SK-N-SH treated with all-trans-retinoic acid at 6 μM for 48 hours (cell line): Measurements from ENCODE around the gene NTN3.

Experiments
- ATAC-seq: fragments of 200-7000 bp; cut with Tn5 transposase; 3 replicates; pipeline ENCODE4 v1.9.1; 2020; ENCODE audit warnings: mild to moderate bottlenecking, moderate library complexity
- ARNTL ChIP-seq: fragments of 450-650 bp; formaldehyde crosslinking; IDR thresholded peaks from 2 replicates; pipeline ENCODE4 v1.5.0; 2020; ENCODE audit warnings: low read depth, mild to moderate bottlenecking, moderate library complexity, borderline replicate concordance
- ESRRG ChIP-seq: fragments of 250-450 bp; sonication (Bioruptor Pico); IDR thresholded peaks from 2 replicates; pipeline ENCODE4 v1.6.1; 2021; ENCODE audit warnings: mild to moderate bottlenecking
- ISL1 ChIP-seq: fragments of 250-450 bp; sonication (Bioruptor Pico); IDR thresholded peaks from 2 replicates; pipeline ENCODE4 v2.1.2; 2022; ENCODE audit warnings: mild to moderate bottlenecking, moderate library complexity
- SNAI2 ChIP-seq: fragments of 250-450 bp; sonication (Bioruptor Pico); IDR thresholded peaks from 2 replicates; pipeline ENCODE4 v1.5.0; 2020; ENCODE audit warnings: mild to moderate bottlenecking, moderate library complexity
- TOX ChIP-seq: fragments of 250-450 bp; sonication (Bioruptor Pico); IDR thresholded peaks from 2 replicates; pipeline ENCODE4 v1.8.0; 2021; ENCODE audit warnings: mild to moderate bottlenecking, moderate library complexity, borderline replicate concordance
- ZFP3 ChIP-seq: fragments of 250-450 bp; sonication (Bioruptor Pico); IDR thresholded peaks from 2 replicates; pipeline ENCODE4 v1.5.0; 2020; ENCODE audit warnings: mild to moderate bottlenecking, moderate library complexity
- ZNF565 ChIP-seq: fragments of 450-650 bp; formaldehyde crosslinking; conservative IDR thresholded peaks from 2 replicates; pipeline ENCODE4 v1.5.0; 2020; ENCODE audit warnings: low read depth, mild to moderate bottlenecking, moderate library complexity
- ZNF70 ChIP-seq: fragments of 450-650 bp; formaldehyde crosslinking; IDR thresholded peaks from 2 replicates; pipeline ENCODE4 v1.5.0; 2020; ENCODE audit warnings: mild to moderate bottlenecking, moderate library complexity
- ZNF8 ChIP-seq: fragments of 450-650 bp; formaldehyde crosslinking; IDR thresholded peaks from 2 replicates; pipeline ENCODE4 v1.5.0; 2020; ENCODE audit warnings: mild to moderate bottlenecking, moderate library complexity
- TF ChIP-seq, protein P1 (sequence below): fragments of 250-450 bp; sonication (Bioruptor Pico); IDR thresholded peaks from 2 replicates; pipeline ENCODE4 v1.5.1; 2021; ENCODE audit warnings: mild to moderate bottlenecking, moderate library complexity
- TF ChIP-seq, protein P2 (sequence below): fragments of 250-450 bp; sonication (Bioruptor Pico); IDR thresholded peaks from 2 replicates; pipeline ENCODE4 v1.8.0; 2021; ENCODE audit warnings: low read depth, mild to moderate bottlenecking, moderate library complexity, borderline replicate concordance
- TF ChIP-seq, protein P3 (sequence below): fragments of 250-450 bp; sonication (Bioruptor Pico); IDR thresholded peaks from 2 replicates; pipeline ENCODE4 v1.5.1; 2020; ENCODE audit warnings: low read depth, mild to moderate bottlenecking, moderate library complexity
- TF ChIP-seq, protein P4 (sequence below): fragments of 250-450 bp; sonication (Bioruptor Pico); IDR thresholded peaks from 2 replicates; pipeline ENCODE4 v1.8.0; 2020; ENCODE audit warnings: mild to moderate bottlenecking, moderate library complexity, borderline replicate concordance
- TF ChIP-seq, protein P5 (sequence below): fragments of 250-450 bp; sonication (Bioruptor Pico); IDR thresholded peaks from 2 replicates; pipeline ENCODE4 v1.5.0; 2020; ENCODE audit warnings: mild to moderate bottlenecking, moderate library complexity

Gene NTN3

DNA sequence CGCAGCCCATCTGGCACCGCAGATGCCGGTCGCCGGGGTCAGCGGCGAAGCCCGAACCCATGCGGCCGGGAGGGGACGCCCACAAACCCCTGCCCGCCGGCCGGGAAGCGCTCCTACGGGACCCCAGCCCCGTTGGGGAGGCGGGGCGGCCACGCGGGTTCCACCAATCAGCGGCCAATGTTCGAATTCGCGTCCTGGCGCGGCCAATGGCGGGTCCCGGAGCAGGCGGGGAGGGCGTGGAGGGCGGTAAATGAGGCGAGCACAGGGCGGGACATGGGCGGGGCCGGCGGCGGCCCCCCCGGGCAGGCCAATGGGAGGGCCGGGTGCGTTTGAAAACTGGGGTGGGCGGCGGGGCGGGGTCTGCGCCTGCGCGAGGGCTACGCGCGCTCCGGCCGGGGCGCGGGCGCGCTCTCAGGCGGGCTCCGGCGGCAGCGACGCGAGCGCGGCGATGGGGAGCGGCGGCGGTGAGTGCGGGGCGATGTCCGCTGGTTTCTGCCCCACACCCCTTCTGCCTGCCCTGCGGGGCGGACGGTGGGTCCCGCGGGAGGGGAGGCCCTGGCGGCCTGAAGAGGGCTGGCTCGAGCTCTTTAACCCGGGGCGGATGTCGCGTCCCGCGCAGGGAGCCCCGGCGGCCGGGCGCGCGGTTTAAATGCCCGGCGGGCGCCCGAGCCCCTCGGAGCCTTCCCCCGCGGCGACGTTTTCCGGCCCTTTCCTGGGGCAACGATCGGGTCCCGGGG lies 41.9 kb upstream of the NTN3 start, which contains the start of gene CCNF:
Gene CCNF, plus strand, starts transcription at position 414 of the 737 bp plus-strand sequence. Its CDS starts 35 bp downstream, at position 449.
- ATAC-seq = peak; percentile 93
- TF ChIP-seq, protein P1, sequence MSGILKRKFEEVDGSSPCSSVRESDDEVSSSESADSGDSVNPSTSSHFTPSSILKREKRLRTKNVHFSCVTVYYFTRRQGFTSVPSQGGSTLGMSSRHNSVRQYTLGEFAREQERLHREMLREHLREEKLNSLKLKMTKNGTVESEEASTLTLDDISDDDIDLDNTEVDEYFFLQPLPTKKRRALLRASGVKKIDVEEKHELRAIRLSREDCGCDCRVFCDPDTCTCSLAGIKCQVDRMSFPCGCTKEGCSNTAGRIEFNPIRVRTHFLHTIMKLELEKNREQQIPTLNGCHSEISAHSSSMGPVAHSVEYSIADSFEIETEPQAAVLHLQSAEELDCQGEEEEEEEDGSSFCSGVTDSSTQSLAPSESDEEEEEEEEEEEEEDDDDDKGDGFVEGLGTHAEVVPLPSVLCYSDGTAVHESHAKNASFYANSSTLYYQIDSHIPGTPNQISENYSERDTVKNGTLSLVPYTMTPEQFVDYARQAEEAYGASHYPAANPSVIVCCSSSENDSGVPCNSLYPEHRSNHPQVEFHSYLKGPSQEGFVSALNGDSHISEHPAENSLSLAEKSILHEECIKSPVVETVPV = no peak
- no peak for TF ChIP-seq ZNF565 (CRISPR knock-in tag)
- TF ChIP-seq ZNF70 (CRISPR knock-in tag) = no peak
- peak; percentile 49; the same call in 1 of the 2 replicates for TF ChIP-seq ZFP3 (CRISPR knock-in tag)
- TF ChIP-seq, protein P2, sequence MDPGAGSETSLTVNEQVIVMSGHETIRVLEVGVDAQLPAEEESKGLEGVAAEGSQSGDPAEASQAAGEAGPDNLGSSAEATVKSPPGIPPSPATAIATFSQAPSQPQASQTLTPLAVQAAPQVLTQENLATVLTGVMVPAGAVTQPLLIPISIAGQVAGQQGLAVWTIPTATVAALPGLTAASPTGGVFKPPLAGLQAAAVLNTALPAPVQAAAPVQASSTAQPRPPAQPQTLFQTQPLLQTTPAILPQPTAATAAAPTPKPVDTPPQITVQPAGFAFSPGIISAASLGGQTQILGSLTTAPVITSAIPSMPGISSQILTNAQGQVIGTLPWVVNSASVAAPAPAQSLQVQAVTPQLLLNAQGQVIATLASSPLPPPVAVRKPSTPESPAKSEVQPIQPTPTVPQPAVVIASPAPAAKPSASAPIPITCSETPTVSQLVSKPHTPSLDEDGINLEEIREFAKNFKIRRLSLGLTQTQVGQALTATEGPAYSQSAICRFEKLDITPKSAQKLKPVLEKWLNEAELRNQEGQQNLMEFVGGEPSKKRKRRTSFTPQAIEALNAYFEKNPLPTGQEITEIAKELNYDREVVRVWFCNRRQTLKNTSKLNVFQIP = no peak
- TF ChIP-seq, all 23 proteins: peak for 1

DNA sequence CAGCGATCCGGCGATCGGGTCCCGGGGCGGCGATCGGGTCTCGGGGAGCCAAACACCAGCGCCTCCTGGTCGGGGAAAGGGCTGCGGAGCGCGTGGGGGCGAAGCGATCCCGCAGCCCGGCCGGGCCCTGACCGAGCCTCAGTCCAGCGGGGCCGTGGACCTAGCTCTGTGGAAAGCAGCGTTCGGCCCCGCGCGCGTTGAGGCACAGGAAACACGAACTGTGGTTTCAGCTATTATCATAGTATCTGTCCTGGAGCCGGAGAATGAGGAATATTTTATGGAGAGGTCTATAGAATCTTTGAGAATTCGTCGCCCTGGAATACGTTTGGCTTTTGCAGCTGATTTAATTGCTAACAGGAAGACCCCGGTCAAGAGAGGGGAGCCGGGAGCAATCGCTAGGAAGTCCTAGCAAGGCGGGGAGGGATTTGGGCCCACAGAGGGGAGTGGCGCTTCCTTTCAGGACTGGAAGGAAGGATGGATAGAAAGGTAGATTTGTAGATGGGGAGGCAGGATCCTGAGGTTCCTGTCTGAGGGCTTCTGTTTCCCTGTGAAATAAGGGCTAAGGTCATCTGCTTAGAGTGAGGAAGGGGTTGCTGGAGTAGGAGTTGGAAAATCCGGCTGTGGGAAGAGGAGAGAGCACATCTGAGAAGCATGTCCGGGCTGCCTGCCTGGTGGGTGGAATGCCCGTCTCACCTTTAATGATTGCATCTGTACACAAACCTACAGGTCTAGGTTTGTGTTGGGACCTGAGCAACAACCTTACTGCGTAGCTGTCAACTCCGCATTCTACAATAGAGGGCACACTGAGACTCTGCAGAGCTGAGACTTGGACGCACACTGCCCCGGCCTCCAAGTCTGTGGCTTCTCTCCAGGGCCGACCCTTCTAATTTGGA lies 41.1 kb upstream of the NTN3 start:
- TF ChIP-seq ZNF8 (CRISPR knock-in tag) = no peak
- TF ChIP-seq, protein P3, sequence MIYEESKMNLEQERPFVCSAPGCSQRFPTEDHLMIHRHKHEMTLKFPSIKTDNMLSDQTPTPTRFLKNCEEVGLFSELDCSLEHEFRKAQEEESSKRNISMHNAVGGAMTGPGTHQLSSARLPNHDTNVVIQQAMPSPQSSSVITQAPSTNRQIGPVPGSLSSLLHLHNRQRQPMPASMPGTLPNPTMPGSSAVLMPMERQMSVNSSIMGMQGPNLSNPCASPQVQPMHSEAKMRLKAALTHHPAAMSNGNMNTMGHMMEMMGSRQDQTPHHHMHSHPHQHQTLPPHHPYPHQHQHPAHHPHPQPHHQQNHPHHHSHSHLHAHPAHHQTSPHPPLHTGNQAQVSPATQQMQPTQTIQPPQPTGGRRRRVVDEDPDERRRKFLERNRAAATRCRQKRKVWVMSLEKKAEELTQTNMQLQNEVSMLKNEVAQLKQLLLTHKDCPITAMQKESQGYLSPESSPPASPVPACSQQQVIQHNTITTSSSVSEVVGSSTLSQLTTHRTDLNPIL (CRISPR knock-in tag) = no peak
- no peak for TF ChIP-seq TOX (CRISPR knock-in tag)
- TF ChIP-seq SNAI2 (CRISPR knock-in tag) = no peak
- no peak for TF ChIP-seq ISL1 (CRISPR knock-in tag)
- TF ChIP-seq, protein P4, sequence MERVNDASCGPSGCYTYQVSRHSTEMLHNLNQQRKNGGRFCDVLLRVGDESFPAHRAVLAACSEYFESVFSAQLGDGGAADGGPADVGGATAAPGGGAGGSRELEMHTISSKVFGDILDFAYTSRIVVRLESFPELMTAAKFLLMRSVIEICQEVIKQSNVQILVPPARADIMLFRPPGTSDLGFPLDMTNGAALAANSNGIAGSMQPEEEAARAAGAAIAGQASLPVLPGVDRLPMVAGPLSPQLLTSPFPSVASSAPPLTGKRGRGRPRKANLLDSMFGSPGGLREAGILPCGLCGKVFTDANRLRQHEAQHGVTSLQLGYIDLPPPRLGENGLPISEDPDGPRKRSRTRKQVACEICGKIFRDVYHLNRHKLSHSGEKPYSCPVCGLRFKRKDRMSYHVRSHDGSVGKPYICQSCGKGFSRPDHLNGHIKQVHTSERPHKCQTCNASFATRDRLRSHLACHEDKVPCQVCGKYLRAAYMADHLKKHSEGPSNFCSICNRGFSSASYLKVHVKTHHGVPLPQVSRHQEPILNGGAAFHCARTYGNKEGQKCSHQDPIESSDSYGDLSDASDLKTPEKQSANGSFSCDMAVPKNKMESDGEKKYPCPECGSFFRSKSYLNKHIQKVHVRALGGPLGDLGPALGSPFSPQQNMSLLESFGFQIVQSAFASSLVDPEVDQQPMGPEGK (CRISPR knock-in tag) = no peak
- TF ChIP-seq, protein P1 = no peak
- TF ChIP-seq ZFP3 (CRISPR knock-in tag) = no peak
- TF ChIP-seq ARNTL (CRISPR knock-in tag) = no peak
- TF ChIP-seq, protein P5, sequence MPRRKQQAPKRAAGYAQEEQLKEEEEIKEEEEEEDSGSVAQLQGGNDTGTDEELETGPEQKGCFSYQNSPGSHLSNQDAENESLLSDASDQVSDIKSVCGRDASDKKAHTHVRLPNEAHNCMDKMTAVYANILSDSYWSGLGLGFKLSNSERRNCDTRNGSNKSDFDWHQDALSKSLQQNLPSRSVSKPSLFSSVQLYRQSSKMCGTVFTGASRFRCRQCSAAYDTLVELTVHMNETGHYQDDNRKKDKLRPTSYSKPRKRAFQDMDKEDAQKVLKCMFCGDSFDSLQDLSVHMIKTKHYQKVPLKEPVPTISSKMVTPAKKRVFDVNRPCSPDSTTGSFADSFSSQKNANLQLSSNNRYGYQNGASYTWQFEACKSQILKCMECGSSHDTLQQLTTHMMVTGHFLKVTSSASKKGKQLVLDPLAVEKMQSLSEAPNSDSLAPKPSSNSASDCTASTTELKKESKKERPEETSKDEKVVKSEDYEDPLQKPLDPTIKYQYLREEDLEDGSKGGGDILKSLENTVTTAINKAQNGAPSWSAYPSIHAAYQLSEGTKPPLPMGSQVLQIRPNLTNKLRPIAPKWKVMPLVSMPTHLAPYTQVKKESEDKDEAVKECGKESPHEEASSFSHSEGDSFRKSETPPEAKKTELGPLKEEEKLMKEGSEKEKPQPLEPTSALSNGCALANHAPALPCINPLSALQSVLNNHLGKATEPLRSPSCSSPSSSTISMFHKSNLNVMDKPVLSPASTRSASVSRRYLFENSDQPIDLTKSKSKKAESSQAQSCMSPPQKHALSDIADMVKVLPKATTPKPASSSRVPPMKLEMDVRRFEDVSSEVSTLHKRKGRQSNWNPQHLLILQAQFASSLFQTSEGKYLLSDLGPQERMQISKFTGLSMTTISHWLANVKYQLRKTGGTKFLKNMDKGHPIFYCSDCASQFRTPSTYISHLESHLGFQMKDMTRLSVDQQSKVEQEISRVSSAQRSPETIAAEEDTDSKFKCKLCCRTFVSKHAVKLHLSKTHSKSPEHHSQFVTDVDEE (CRISPR knock-in tag) = no peak
- no peak for TF ChIP-seq ESRRG
- TF ChIP-seq ZNF565 (CRISPR knock-in tag) = no peak
- peak; percentile 48 for ATAC-seq

DNA sequence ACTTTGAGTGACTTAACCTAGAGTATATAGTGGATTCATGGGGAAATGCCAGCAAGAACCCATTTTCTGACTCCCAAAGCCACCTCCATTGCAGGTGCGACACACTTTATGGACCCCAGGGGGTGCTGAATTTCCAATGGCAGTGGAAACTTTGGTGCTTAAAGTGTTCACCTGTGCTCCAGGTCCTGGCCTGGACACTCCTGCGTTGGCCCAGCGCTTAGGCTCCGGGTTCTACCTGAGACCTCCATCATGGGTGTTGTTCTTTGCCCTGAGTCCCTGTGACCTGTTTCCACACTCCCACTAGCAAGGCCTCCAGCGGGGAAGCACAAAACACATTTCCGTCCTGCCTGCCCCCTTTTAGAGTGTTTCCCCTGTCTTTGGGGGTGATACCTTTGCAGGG lies 38.8 kb upstream of the NTN3 start:
- TF ChIP-seq, protein P5 (CRISPR knock-in tag) = no peak
- ATAC-seq = no peak
